DMS53 treated with DMSO at 0.1 percent for 48 hours (cell line): Measurements from ENCODE around the gene BBIP1.
"Not testable (repeated sequence)": the region's sequence is repeated elsewhere in the genome, so short reads cannot be mapped to it uniquely, and the experiment has no call there.

ENCODE experiments used
- DNase-seq: peaks from one replicate; lab custom pipeline; 2025; ENCODE audit not compliant: unreplicated experiment; lab: John Stamatoyannopoulos, UW

The BBIP1 gene

GRCh38 chr10:110885932-110886674 lies 32.9 kb downstream of the BBIP1 start:
- no peak for DNase-seq

- no peak for DNase-seq
Measured at GRCh38 chr10:110883924-110884323, 35.1 kb downstream of the BBIP1 start.

GRCh38 chr10:110881905-110882304 lies 37.1 kb downstream of the BBIP1 start:
- no peak for DNase-seq

GRCh38 chr10:110881247-110881646 lies 37.7 kb downstream of the BBIP1 start:
- no peak for DNase-seq

GRCh38 chr10:110880012-110880411 lies 39.0 kb downstream of the BBIP1 start:
- DNase-seq = no peak

- no peak for DNase-seq
Measured at GRCh38 chr10:110876788-110877187, 42.2 kb downstream of the BBIP1 start.

GRCh38 chr10:110876000-110876399 lies 43.0 kb downstream of the BBIP1 start:
- DNase-seq = no peak

GRCh38 chr10:110873951-110874350 lies 45.0 kb downstream of the BBIP1 start:
- no peak for DNase-seq

- DNase-seq = no peak
Measured at GRCh38 chr10:110872984-110873923, 45.7 kb downstream of the BBIP1 start.

GRCh38 chr10:110872145-110872983 lies 46.6 kb downstream of the BBIP1 start:
- no peak for DNase-seq

- peak; percentile 94 for DNase-seq
Measured at GRCh38 chr10:110871298-110872084, 47.5 kb downstream of the BBIP1 start, which contains the start of gene PDCD4. Gene PDCD4 (plus strand): TSS chr10:110871928. CDS start chr10:110876028, 4,100 bp downstream.

GRCh38 chr10:110870823-110871297 lies 48.1 kb downstream of the BBIP1 start:
- no peak for DNase-seq

- DNase-seq = no peak
Measured at GRCh38 chr10:110868981-110869380, 50.0 kb downstream of the BBIP1 start.

GRCh38 chr10:110867807-110868465 lies 51.0 kb downstream of the BBIP1 start:
- DNase-seq = no peak

GRCh38 chr10:110867011-110867806 lies 51.8 kb downstream of the BBIP1 start:
- not testable (repeated sequence) for DNase-seq

GRCh38 chr10:110865809-110866482 lies 53.0 kb downstream of the BBIP1 start:
- DNase-seq = no peak

GRCh38 chr10:110865186-110865808 lies 53.7 kb downstream of the BBIP1 start:
- no peak for DNase-seq

- DNase-seq = peak; percentile 59
Measured at GRCh38 chr10:110864662-110865140, 54.3 kb downstream of the BBIP1 start.
